H1 (cell line): Measurements from ENCODE around the gene HOXA10. TPM values are rescaled to one million over a fixed set of nuclear protein-coding genes. Genes with fewer than 3 reads are reported as not detected.

Source experiments
- CTCF ChIA-PET: fragments of 300-600 bp; sonication (Branson Sonifier 250); formaldehyde crosslinking; loops from one replicate; lab custom pipeline; 2021; ENCODE audit not compliant: partially characterized antibody; lab: Charles Lee
- POLR2A ChIA-PET: fragments of 300-600 bp; sonication (Branson Sonifier 250); formaldehyde crosslinking; loops from one replicate; lab custom pipeline; 2021; ENCODE audit warnings: inconsistent platforms; ENCODE audit not compliant: partially characterized antibody; lab: Charles Lee
- DNase-seq, 2 experiments: peaks; one replicate each; pipeline versions ENCODE4 v3.0.0 to v3.0.0-alpha.2; 2010 to 2022; ENCODE audit warnings: low spot score in 2 of 2, low read depth in 1 of 2, mixed read lengths in 1 of 2
- FAIRE-seq: peaks from 2 replicates; lab custom pipeline; 2011; peaks lifted over from hg19 to GRCh38; lab: Jason Lieb, UNC
- H2AFZ ChIP-seq: 2 replicates; pipeline ENCODE4 v1.8.1; 2012; ENCODE audit warnings: low read length, inconsistent platforms
- H2AK5ac ChIP-seq: 2 replicates; pipeline ENCODE4 v1.6.1; 2013; ENCODE audit warnings: low read depth, low read length
- H2BK120ac ChIP-seq: replicated peaks from 2 replicates; pipeline ENCODE3; 2013; ENCODE audit warnings: low read depth, low read length, inconsistent platforms
- H2BK12ac ChIP-seq: 2 replicates; pipeline ENCODE4 v1.6.1; 2013; ENCODE audit warnings: low read depth, low read length
- H2BK15ac ChIP-seq: 2 replicates; pipeline ENCODE4 v1.6.1; 2013; ENCODE audit warnings: low read length
- H2BK20ac ChIP-seq: 2 replicates; pipeline ENCODE4 v1.6.1; 2013; ENCODE audit warnings: low read length
- H2BK5ac ChIP-seq: 2 replicates; pipeline ENCODE4 v1.6.1; 2013; ENCODE audit warnings: low read depth, low read length
- H3K14ac ChIP-seq: 2 replicates; pipeline ENCODE4 v1.6.1; 2013; ENCODE audit warnings: inconsistent platforms; ENCODE audit not compliant: insufficient read length
- H3K18ac ChIP-seq: 2 replicates; pipeline ENCODE4 v1.6.1; 2013; ENCODE audit warnings: low read length; ENCODE audit errors: extremely low read depth
- H3K23ac ChIP-seq: 2 replicates; pipeline ENCODE4 v1.6.1; 2013; ENCODE audit warnings: inconsistent platforms; ENCODE audit not compliant: insufficient read length
- H3K23me2 ChIP-seq: 2 replicates; pipeline ENCODE4 v1.6.1; 2013; ENCODE audit warnings: low read depth, low read length
- H3K27ac ChIP-seq: 2 replicates; pipeline ENCODE4 v1.6.1; 2011; ENCODE audit warnings: low read depth, low read length, inconsistent platforms
- H3K27me3 ChIP-seq, 4 experiments: replicated peaks in 1 of 4; 1 replicate in 1 of 4; 2 replicates in 3 of 4; pipeline versions ENCODE4 v1.6.1 to v1.8.1; 2011 to 2013; ENCODE audit warnings: low read length in 3 of 4, mild to moderate bottlenecking in 3 of 4, inconsistent platforms in 2 of 4, mixed read lengths in 2 of 4, moderate library complexity in 1 of 4; ENCODE audit not compliant: control insufficient read depth in 3 of 4, insufficient read depth in 3 of 4; ENCODE audit errors: extremely low read depth in 1 of 4
- H3K36me3 ChIP-seq, 4 experiments: 2 replicates each; pipeline versions ENCODE4 v1.6.1 to v1.8.1; 2011 to 2013; ENCODE audit warnings: mild to moderate bottlenecking in 4 of 4, low read length in 3 of 4, moderate library complexity in 2 of 4, control low read depth in 1 of 4, inconsistent platforms in 1 of 4; ENCODE audit not compliant: insufficient read depth in 4 of 4, control insufficient read depth in 2 of 4
- H3K4ac ChIP-seq: replicated peaks from 2 replicates; pipeline ENCODE3; 2013; ENCODE audit warnings: low read length, low read depth, mixed read lengths, inconsistent platforms; ENCODE audit not compliant: insufficient read length
- H3K4me1 ChIP-seq, 4 experiments: replicated peaks in 1 of 4; 1 replicate in 1 of 4; 2 replicates in 3 of 4; pipeline versions ENCODE4 v1.6.1 to v1.8.1; 2011 to 2013; ENCODE audit warnings: low read length in 3 of 4, inconsistent platforms in 2 of 4, mixed read lengths in 1 of 4; ENCODE audit not compliant: insufficient read depth in 4 of 4, control insufficient read depth in 3 of 4
- H3K4me2 ChIP-seq, 2 experiments: 2 replicates each; pipeline versions ENCODE4 v1.6.1 to v1.8.1; 2011 to 2013; ENCODE audit warnings: low read depth in 2 of 2, low read length in 2 of 2, control low read depth in 1 of 2, inconsistent platforms in 1 of 2, mild to moderate bottlenecking in 1 of 2; ENCODE audit not compliant: insufficient read depth in 1 of 2
- H3K4me3 ChIP-seq, 4 experiments: fragments of 200-600, 300-600 bp in 1 of 4; sonication (generic), shearing (Covaris generic), sonication (Bioruptor Twin) in 1 of 4; 2 replicates each; pipeline versions ENCODE4 v1.5.1 to v1.8.1; 2011 to 2016; ENCODE audit warnings: low read length in 4 of 4, low read depth in 3 of 4, control low read depth in 2 of 4, inconsistent platforms in 2 of 4, mild to moderate bottlenecking in 2 of 4, mixed read lengths in 1 of 4, moderate library complexity in 1 of 4; ENCODE audit not compliant: insufficient read depth in 2 of 4; ENCODE audit errors: extremely low read depth in 1 of 4
- H3K56ac ChIP-seq: replicated peaks from 2 replicates; pipeline ENCODE3; 2013; ENCODE audit warnings: low read depth, mild to moderate bottlenecking, mixed read lengths, low read length, inconsistent platforms; ENCODE audit not compliant: insufficient read length
- H3K79me1 ChIP-seq: 2 replicates; pipeline ENCODE4 v1.6.1; 2013; ENCODE audit warnings: low read depth, low read length, control low read depth
- H3K79me2 ChIP-seq, 2 experiments: 2 replicates each; pipeline versions ENCODE4 v1.6.1 to v1.8.1; 2012 to 2013; ENCODE audit warnings: low read length in 2 of 2, mild to moderate bottlenecking in 2 of 2, inconsistent platforms in 1 of 2; ENCODE audit not compliant: insufficient read depth in 2 of 2, control insufficient read depth in 1 of 2
- H3K9ac ChIP-seq, 4 experiments: replicated peaks in 1 of 4; 1 replicate in 1 of 4; 2 replicates in 3 of 4; pipeline versions ENCODE4 v1.6.1 to v1.8.1; 2011 to 2013; ENCODE audit warnings: low read depth in 3 of 4, low read length in 3 of 4, control low read depth in 2 of 4, mild to moderate bottlenecking in 2 of 4, moderate library complexity in 2 of 4, inconsistent platforms in 1 of 4; ENCODE audit errors: extremely low read depth in 1 of 4
- H3K9me3 ChIP-seq, 2 experiments: 2 replicates each; pipeline versions ENCODE4 v1.6.1 to v1.8.1; 2012 to 2013; ENCODE audit warnings: mild to moderate bottlenecking in 2 of 2, moderate library complexity in 2 of 2, control low read depth in 1 of 2, inconsistent platforms in 1 of 2, low read depth in 1 of 2, low read length in 1 of 2, mixed read lengths in 1 of 2; ENCODE audit not compliant: insufficient read depth in 2 of 2
- H4K20me1 ChIP-seq, 2 experiments: replicated peaks in 1 of 2; 2 replicates each; pipeline versions ENCODE3 to v1.8.1; 2011 to 2013; ENCODE audit warnings: inconsistent platforms in 2 of 2, low read length in 2 of 2, mild to moderate bottlenecking in 1 of 2; ENCODE audit not compliant: insufficient read depth in 2 of 2, control insufficient read depth in 1 of 2
- H4K5ac ChIP-seq: 2 replicates; pipeline ENCODE4 v1.6.1; 2013; ENCODE audit warnings: low read length, low read depth, mixed read lengths, inconsistent platforms; ENCODE audit not compliant: insufficient read length
- H4K8ac ChIP-seq: 2 replicates; pipeline ENCODE4 v1.8.0; 2013; ENCODE audit warnings: mild to moderate bottlenecking, moderate library complexity, low read length, inconsistent platforms; ENCODE audit not compliant: insufficient read depth; ENCODE audit errors: extremely low read depth
- H4K91ac ChIP-seq: replicated peaks from 2 replicates; pipeline ENCODE3; 2013; ENCODE audit warnings: low read length, mixed read lengths, inconsistent platforms; ENCODE audit not compliant: insufficient read length
- BCL11A ChIP-seq, 2 experiments: IDR thresholded peaks; one replicate each; pipeline ENCODE4 v1.6.1; 2011; ENCODE audit warnings: low read depth in 2 of 2, low read length in 2 of 2, mild to moderate bottlenecking in 2 of 2
- CREB1 ChIP-seq: IDR thresholded peaks from 2 replicates; pipeline ENCODE4 v1.6.1; 2012; ENCODE audit warnings: inconsistent platforms
- EP300 ChIP-seq, 2 experiments: IDR thresholded peaks; 1 replicate in 1 of 2; 2 replicates in 1 of 2; pipeline ENCODE4 v1.6.1; 2011 to 2012; ENCODE audit warnings: low read depth in 2 of 2, low read length in 2 of 2, mild to moderate bottlenecking in 2 of 2, borderline replicate concordance in 1 of 2, inconsistent platforms in 1 of 2, moderate library complexity in 1 of 2
- EZH2 ChIP-seq: fragments of 200-600 bp; sonication (generic); IDR thresholded peaks from 2 replicates; pipeline ENCODE4 v1.7.1; 2012; ENCODE audit warnings: low read depth, mild to moderate bottlenecking, moderate library complexity, low read length, inconsistent platforms; ENCODE audit not compliant: severe bottlenecking
- FOSL1 ChIP-seq: IDR thresholded peaks from 2 replicates; pipeline ENCODE4 v1.6.1; 2011; ENCODE audit warnings: mild to moderate bottlenecking, low read depth, low read length, moderate library complexity; ENCODE audit not compliant: insufficient read depth
- HDAC6 ChIP-seq: IDR thresholded peaks from one replicate; pipeline ENCODE4 v1.7.1; 2012; ENCODE audit warnings: low read depth, mild to moderate bottlenecking, inconsistent platforms, low read length, moderate library complexity
- NANOG ChIP-seq: IDR thresholded peaks from 2 replicates; pipeline ENCODE4 v1.6.1; 2011; ENCODE audit warnings: low read length, low read depth, mild to moderate bottlenecking, inconsistent platforms; ENCODE audit not compliant: insufficient read depth, poor library complexity, severe bottlenecking
- POLR2AphosphoS5 ChIP-seq: IDR thresholded peaks from 2 replicates; pipeline ENCODE4 v1.6.1; 2011; ENCODE audit warnings: low read depth, low read length
- SIX5 ChIP-seq: IDR thresholded peaks from 2 replicates; pipeline ENCODE4 v1.6.1; 2011; ENCODE audit warnings: mild to moderate bottlenecking, low read depth, low read length
- SP2 ChIP-seq: IDR thresholded peaks from 2 replicates; pipeline ENCODE4 v1.6.1; 2012; ENCODE audit warnings: mild to moderate bottlenecking, low read length, inconsistent platforms
- YY1 ChIP-seq: IDR thresholded peaks from 2 replicates; pipeline ENCODE4 v1.6.1; 2011; ENCODE audit warnings: low read depth, mild to moderate bottlenecking, low read length
- WGBS, 2 experiments: shearing (Covaris generic) in 1 of 2; methylation state at CpG; one replicate each; pipeline versions ENCODE4 v1.1.6 to v1.1.7; 2013 to 2015; ENCODE audit warnings: low lambda C conversion rate in 2 of 2, mixed read lengths in 2 of 2, inconsistent platforms in 1 of 2, low coverage in 1 of 2, missing lambda C conversion rate in 1 of 2; ENCODE audit not compliant: insufficient replicate concordance in 2 of 2, insufficient coverage in 1 of 2, insufficient read length in 1 of 2; ENCODE audit errors: extremely low coverage in 1 of 2, missing lambda C conversion rate in 1 of 2; 5-methylcytosine and 5-hydroxymethylcytosine counted together
- polyA plus RNA-seq, 7 experiments: library from polyadenylated mRNA; depleted of rRNA in 3 of 7; stranded (reverse) in 5 of 7; unstranded in 2 of 7; fragments of >200 nt in 5 of 7; fragments of 200-250 nt in 2 of 7; gene quantifications; 1 replicate in 5 of 7; 2 replicates in 1 of 7; 4 replicates in 1 of 7; pipeline versions ENCODE4 v1.2.1 to v1.2.3, GENCODE V29; 2011 to 2013; ENCODE audit warnings: missing spikeins in 2 of 7, mixed read lengths in 2 of 7
- total RNA-seq: library from RNA; stranded (reverse); fragmentation: NEBNext Ultra II Directional; extraction: Animal tissue kit (Norgen Biotek cat#: 25700); gene quantifications from 2 replicates; pipeline ENCODE4 v1.2.1, GENCODE V29; 2021

Gene HOXA10
- total and polyA plus RNA-seq, 2 of the 8 experiments (the other 6 are each of a cell fraction or from before 2014, with no cell fraction given): not detected

- no peaks in the 10 kb centered on the region for H3K79me2 ChIP-seq
- H2BK5ac ChIP-seq: no peak overlapping the region
- H3K14ac ChIP-seq: no peak overlapping the region
- peaks cover 2% of the 10 kb centered on the region; the same call in 1 of the 2 replicates for H3K23me2 ChIP-seq
- H3K56ac ChIP-seq: no peak overlapping the region
- H4K20me1 ChIP-seq: peaks cover 32 to 50% of the 10 kb centered on the region in 2 experiments
- H3K4me3 ChIP-seq: peak overlapping the region in 3 of 4 experiments; percentile 19 to 45 (median 29); a peak in 4 of 8 replicates
- POLR2A ChIA-PET: no interaction called here
- no peak overlapping the region for H3K4ac ChIP-seq
- no peak overlapping the region for H3K27ac ChIP-seq
- DNase-seq (peak in 1 of 2 experiments; percentile 86), FAIRE-seq (no peak)
- no peaks in the 10 kb centered on the region for H3K79me1 ChIP-seq
- H2BK12ac ChIP-seq: 0 out of 2 replicates have a peak overlapping the region, but pooled peaks have one; percentile 80
- H3K9me3 ChIP-seq: peaks cover 0 to 1% of the 10 kb centered on the region in 2 experiments; a peak in 1 of 4 replicates
- H3K4me2 ChIP-seq: peak overlapping the region; percentile 10 to 58; a peak in 3 of 4 replicates
- CTCF ChIA-PET: interaction anchor here (0.6 to 12.5 kb wide), 20 partner anchors 8 to 871 kb away, joined by 3 to 123 read pairs (median 4); partner anchors contain the start of genes HOXA1 and HOXA9
- 5% methylated on average over 58 of the region's 58 CpGs; no CpG with 5 or more reads in 1 of the 2 experiments for WGBS, 2 experiments
- no peak overlapping the region for H4K91ac ChIP-seq
- no peak overlapping the region for H2AFZ ChIP-seq
- H3K4me1 ChIP-seq: peaks cover 0 to 6% (median 3%) of the 10 kb centered on the region in 4 experiments; a peak in 3 of 7 replicates
- no peak overlapping the region for H3K23ac ChIP-seq
- H2BK20ac ChIP-seq: no peak overlapping the region
- no peak overlapping the region for H4K5ac ChIP-seq
- H4K8ac ChIP-seq: no peak overlapping the region
- H2BK120ac ChIP-seq: no peak overlapping the region
- H3K18ac ChIP-seq: peak overlapping the region; percentile 14; the same call in 1 of the 2 replicates
- no peak overlapping the region for H3K9ac ChIP-seq
- peaks cover 0 to 3% (median 0%) of the 10 kb centered on the region in 4 experiments; a peak in 1 of 8 replicates for H3K36me3 ChIP-seq
- no peak overlapping the region for H2AK5ac ChIP-seq
- H3K27me3 ChIP-seq: peaks cover 97 to 100% (median 100%) of the 10 kb centered on the region in 4 experiments
- no peak overlapping the region for H2BK15ac ChIP-seq
- TF ChIP-seq EP300 (IDR thresholded peaks at IDR 0.05; ENCODE audit: borderline replicate concordance in 1 of 2, low read depth in 2 of 2, low read length in 2 of 2) (no peak), CREB1 (peak; percentile 36; the same call in 1 of the 2 replicates), SIX5 (no peak), BCL11A (IDR thresholded peaks at IDR 0.05; ENCODE audit: low read depth in 2 of 2, low read length in 2 of 2) (no peak), FOSL1 (no peak), EZH2 (peak; percentile 13), SP2 (no peak), NANOG (peak; percentile 8), POLR2AphosphoS5 (no peak), YY1 (peak; percentile 53; the same call in 1 of the 2 replicates), HDAC6 (no peak)
Measured at GRCh38 chr7:27150568-27151340, 23.4 kb downstream of the HOXA10 start.
